WERI-Rb-1 (cell line): ENCODE data around the gene TRAPPC2L.
A peak's percentile ranks its signal among the peaks of the same experiment; 100 is the strongest.

ENCODE experiments used
- DNase-seq: peaks from one replicate; pipeline ENCODE4 v3.0.0-alpha.2; 2020
- H3K27ac ChIP-seq: fragments of 250-450 bp; sonication (Bioruptor Pico); 2 replicates; pipeline ENCODE4 v1.5.1; 2020; ENCODE audit warnings: mild to moderate bottlenecking, moderate library complexity
- H3K27me3 ChIP-seq: fragments of 250-450 bp; sonication (Bioruptor Pico); 2 replicates; pipeline ENCODE4 v1.5.1; 2021; ENCODE audit warnings: mild to moderate bottlenecking, low read depth, moderate library complexity; ENCODE audit not compliant: insufficient read depth, severe bottlenecking
- H3K36me3 ChIP-seq: fragments of 250-450 bp; sonication (Bioruptor Pico); 2 replicates; pipeline ENCODE4 v1.5.1; 2020; ENCODE audit warnings: mild to moderate bottlenecking, moderate library complexity
- H3K4me3 ChIP-seq: 2 replicates; pipeline ENCODE4 v1.5.1; 2011; ENCODE audit warnings: low read depth, mild to moderate bottlenecking, control low read depth, low read length
- H3K9me3 ChIP-seq: fragments of 250-450 bp; sonication (Bioruptor Pico); 2 replicates; pipeline ENCODE4 v1.5.1; 2021; ENCODE audit warnings: mild to moderate bottlenecking, moderate library complexity; ENCODE audit not compliant: severe bottlenecking
- TF ChIP-seq, protein P1 (sequence below): IDR thresholded peaks from 2 replicates; pipeline ENCODE4 v1.5.1; 2011; ENCODE audit warnings: low read depth, mild to moderate bottlenecking, control low read depth, inconsistent platforms, low read length

Gene TRAPPC2L

DNA sequence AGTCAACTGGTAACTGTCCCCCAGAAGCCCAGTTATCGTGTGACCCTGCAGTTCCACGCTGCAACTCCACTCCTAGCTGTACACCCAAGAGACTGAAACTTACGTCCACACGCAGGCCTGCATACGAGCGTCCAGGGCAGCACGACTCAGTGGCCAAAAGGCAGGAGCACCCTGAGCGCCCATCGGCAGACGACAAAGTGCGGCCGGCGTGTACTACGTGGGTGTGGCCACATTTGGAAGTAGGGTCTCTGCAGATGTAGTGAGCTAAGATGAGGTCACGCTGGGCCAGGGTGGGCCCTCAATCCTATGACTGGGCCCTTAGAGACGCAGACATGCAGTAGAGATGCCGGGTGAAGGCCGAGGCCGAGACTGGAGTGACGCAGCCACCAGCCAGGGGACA is 13.7 kb upstream of the TRAPPC2L start:
- Histone ChIP-seq H3K36me3 (no peaks in the 10 kb centered on the region), H3K27ac (no peak overlapping the region), H3K9me3 (no peaks in the 10 kb centered on the region)

DNA sequence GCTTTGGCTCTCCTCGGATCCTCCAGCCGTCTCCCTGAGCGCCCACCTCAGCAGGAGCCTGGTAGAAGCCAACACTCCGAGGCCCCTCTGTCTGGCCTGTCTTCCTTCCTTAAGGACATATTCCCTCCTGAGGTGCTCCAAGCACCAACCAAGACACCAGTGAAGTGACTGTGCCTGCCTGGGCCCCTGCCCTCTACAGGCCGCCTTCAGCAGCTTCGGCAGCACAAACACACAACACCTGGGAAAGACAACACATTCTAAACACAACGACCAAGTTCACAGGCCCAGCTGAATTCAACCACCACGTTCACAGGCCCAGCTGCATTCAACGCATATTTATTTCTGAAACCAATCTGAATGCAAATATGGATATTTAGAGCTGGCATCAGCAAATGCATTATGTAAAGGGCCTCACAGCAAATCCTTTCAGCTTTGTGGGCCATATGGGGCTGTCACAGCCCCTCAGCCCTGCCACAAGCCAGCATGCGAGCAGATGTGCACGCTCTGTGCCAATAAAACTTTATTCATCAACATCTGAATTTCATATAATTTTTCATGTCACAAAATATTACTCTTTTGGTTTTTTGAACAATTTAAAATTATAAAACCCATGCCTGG is 12.4 kb upstream of the TRAPPC2L start:
- TF ChIP-seq, protein P1, sequence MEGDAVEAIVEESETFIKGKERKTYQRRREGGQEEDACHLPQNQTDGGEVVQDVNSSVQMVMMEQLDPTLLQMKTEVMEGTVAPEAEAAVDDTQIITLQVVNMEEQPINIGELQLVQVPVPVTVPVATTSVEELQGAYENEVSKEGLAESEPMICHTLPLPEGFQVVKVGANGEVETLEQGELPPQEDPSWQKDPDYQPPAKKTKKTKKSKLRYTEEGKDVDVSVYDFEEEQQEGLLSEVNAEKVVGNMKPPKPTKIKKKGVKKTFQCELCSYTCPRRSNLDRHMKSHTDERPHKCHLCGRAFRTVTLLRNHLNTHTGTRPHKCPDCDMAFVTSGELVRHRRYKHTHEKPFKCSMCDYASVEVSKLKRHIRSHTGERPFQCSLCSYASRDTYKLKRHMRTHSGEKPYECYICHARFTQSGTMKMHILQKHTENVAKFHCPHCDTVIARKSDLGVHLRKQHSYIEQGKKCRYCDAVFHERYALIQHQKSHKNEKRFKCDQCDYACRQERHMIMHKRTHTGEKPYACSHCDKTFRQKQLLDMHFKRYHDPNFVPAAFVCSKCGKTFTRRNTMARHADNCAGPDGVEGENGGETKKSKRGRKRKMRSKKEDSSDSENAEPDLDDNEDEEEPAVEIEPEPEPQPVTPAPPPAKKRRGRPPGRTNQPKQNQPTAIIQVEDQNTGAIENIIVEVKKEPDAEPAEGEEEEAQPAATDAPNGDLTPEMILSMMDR = peak; percentile 38; the same call in 1 of the 2 replicates
- H3K36me3 ChIP-seq = no peaks in the 10 kb centered on the region
- no peak overlapping the region; the same call in 1 of the 2 replicates for H3K27ac ChIP-seq
- no peaks in the 10 kb centered on the region for H3K27me3 ChIP-seq
- H3K9me3 ChIP-seq = no peaks in the 10 kb centered on the region
- no peak for DNase-seq
- no peak overlapping the region for H3K4me3 ChIP-seq

More for the DNA sequence above, 13.7 kb upstream of the TRAPPC2L start:
- TF ChIP-seq, protein P1 = no peak
- DNase-seq = no peak
- Histone ChIP-seq H3K4me3 (no peak overlapping the region), H3K27me3 (no peaks in the 10 kb centered on the region)

DNA sequence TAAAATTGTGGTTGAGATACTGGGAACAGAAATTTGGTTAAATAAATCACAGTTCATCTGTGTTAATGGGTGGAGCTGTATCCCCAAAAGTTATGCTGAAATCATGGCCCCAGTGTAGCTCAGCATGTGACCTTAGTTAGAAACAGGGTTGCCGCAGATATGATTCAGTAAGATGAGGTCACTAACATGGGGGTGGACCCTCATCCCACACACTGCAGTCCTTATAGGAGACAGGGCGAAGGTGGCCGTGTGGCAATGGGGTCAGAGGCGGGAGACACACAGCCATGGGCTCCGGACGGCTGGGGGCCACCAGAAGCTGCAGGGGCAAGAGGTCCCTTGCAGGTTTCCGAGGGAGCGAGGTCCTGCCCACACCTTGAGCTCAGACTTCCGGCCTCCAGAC is 10.8 kb upstream of the TRAPPC2L start:
- Histone ChIP-seq H3K27me3 (no peaks in the 10 kb centered on the region), H3K27ac (no peak overlapping the region), H3K36me3 (no peaks in the 10 kb centered on the region), H3K9me3 (no peaks in the 10 kb centered on the region), H3K4me3 (no peak overlapping the region)
- no peak for DNase-seq
- TF ChIP-seq, protein P1 = no peak

DNA sequence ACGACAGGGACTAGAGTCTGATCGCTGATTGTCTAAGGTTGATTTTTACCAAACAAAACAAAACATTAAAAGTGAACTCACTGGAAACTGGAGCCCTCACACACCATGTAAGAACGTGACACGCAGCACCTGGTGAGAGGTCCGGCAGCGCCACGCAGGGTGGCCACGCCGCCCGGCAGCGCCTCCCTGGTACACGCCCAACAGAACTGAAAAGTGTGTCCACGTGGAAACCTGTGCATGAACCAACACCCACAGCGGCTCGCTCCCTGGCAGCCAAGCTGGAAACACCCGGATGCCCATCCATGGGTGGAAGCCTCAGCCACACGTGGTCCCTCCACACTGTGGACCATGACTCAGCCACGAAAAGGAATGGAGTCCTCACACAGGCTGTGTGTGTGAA is 9.3 kb upstream of the TRAPPC2L start:
- H3K36me3 ChIP-seq = no peaks in the 10 kb centered on the region
- DNase-seq = no peak
- H3K27ac ChIP-seq = no peak overlapping the region
- no peaks in the 10 kb centered on the region for H3K9me3 ChIP-seq
- no peaks in the 10 kb centered on the region for H3K27me3 ChIP-seq
- no peak overlapping the region for H3K4me3 ChIP-seq
- TF ChIP-seq, protein P1 = no peak

DNA sequence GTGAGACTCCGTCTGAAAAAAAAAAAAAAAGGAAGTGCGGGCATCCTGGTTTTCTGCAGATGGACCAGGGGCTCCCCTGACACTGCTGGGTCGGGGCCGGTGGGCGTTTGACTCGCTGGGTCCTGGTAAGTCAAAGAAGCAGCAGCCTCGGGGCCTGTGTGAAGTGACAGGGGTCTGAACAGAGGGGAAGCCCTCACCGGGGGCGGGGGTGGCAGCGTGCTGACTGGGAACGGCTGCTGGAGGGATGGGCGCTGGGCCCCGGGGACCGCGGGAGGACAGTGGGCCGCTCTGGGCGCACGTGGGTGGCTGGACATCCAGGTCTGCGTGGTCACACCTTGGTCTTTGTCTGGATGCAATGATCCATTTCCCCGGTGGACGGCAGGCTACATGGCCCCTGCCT is 8.4 kb upstream of the TRAPPC2L start:
- Histone ChIP-seq H3K36me3 (no peaks in the 10 kb centered on the region), H3K27me3 (no peaks in the 10 kb centered on the region), H3K9me3 (no peaks in the 10 kb centered on the region), H3K4me3 (no peak overlapping the region), H3K27ac (no peak overlapping the region)
- no peak for DNase-seq
- TF ChIP-seq, protein P1 = no peak

DNA sequence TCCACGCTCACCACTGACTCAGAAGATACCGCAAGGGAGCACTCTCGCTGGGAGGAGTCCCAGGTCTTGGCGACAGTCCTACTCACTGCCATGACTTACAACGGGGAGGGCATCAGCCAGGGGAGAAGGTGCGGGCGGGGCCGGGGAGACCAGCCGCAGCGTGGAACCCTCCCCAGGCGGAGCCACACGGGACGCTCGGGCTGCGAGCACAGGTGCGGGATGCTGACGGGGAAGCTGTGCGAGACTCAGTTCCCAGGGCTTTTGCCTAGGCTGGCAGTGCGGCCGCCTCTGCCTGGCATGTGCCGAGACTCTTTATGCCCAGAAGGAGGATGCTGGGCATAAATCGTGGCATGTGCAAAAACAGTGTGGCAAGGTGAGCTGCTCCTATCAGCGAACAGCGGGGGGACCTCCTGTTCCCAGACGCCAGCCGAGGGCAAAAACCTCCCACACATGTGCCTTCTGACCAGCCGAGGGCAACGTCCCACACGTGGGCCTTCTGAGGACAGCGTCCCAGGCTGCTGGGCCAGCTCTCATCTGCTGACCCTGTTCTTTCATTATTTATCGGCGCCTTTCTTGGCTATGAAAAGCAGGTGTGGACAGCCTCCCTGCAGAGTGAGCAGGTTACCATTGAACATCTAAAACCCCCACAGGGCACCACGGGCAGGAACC is 6.3 kb upstream of the TRAPPC2L start:
- Histone ChIP-seq H3K27me3 (no peaks in the 10 kb centered on the region), H3K36me3 (no peaks in the 10 kb centered on the region), H3K27ac (no peak overlapping the region), H3K4me3 (no peak overlapping the region), H3K9me3 (no peaks in the 10 kb centered on the region)
- TF ChIP-seq, protein P1 = no peak
- DNase-seq = no peak
